ENCODE results near the gene ENTPD5. TPM values are rescaled to one million over a fixed set of nuclear protein-coding genes. Genes with fewer than 3 reads are reported as not detected.
A peak's percentile ranks its signal among the peaks of the same experiment; 100 is the strongest.

Gene ENTPD5, protein sequence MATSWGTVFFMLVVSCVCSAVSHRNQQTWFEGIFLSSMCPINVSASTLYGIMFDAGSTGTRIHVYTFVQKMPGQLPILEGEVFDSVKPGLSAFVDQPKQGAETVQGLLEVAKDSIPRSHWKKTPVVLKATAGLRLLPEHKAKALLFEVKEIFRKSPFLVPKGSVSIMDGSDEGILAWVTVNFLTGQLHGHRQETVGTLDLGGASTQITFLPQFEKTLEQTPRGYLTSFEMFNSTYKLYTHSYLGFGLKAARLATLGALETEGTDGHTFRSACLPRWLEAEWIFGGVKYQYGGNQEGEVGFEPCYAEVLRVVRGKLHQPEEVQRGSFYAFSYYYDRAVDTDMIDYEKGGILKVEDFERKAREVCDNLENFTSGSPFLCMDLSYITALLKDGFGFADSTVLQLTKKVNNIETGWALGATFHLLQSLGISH
- total RNA-seq: 1 to 10 TPM; 5.2 to 6.3 (median 5.9) TPM

- Mint-ChIP-seq H3K4me3 (peak within 1 kb of the TSS; percentile 93), H3K4me1 (ENCODE audit: low read depth) (peaks cover 10% of the 10 kb centered on the region), H3K9me3 (no peaks in the 10 kb centered on the region), H3K36me3 (ENCODE audit: insufficient read depth) (no peaks in the 10 kb centered on the region), H3K27me3 (ENCODE audit: low read depth) (no peaks in the 10 kb centered on the region)
- ATAC-seq (peak; percentile 96), DNase-seq (peak; percentile 80)
These were observed at the start of gene ENTPD5, which contains the start of gene BBOF1 for GRCh38 chr14:74018586-74019407. ENTPD5 (minus strand) TSS chr14:74019288; CDS start chr14:73988102, 31,186 bp downstream. BBOF1 (plus strand) TSS chr14:74019349; CDS start chr14:74019479, 130 bp downstream.

DNA sequence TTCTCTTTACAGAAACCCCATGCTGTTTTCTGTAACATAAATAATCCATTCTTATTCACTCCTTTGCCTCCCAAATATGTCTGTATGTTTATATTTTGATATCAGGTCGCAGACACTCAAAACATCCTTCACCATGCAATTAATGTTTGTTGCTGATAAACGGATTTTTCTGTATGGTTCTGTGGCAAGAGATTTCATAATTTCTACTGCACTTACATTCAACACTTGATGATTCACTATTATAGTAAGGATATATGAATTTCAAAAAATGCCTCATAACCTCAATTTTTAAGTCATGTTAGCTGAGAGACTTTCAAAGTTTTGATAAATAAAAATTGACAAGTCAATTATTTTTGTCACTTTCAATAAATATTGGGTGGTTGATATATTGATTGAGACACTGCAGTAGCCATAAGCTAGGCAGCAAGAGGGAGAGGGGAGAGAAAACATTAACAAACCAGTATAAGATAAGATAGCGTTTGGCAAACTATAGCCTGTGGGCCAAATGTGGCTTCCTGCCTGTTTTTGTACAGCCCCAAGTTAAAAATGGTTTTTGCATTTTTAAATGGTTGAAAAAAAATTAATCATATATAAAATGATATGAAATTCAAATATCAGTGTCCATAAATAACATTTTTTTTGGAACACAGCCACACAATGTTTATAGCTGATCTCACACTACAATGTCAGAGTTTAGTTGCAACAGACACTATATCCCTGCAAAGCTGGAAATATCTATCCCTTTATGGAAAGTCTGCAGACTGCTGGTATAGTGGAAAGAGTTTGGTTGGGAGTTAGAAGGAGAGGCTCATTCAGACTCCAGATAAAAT, 46.9 kb upstream of the ENTPD5 start:
- H3K9me3 Mint-ChIP-seq: no peaks in the 10 kb centered on the region
- H3K4me3 Mint-ChIP-seq: no peak overlapping the region
- DNase-seq (no peak), ATAC-seq (no peak)
- no peaks in the 10 kb centered on the region for H3K4me1 Mint-ChIP-seq (ENCODE audit: low read depth)
- peaks cover 7% of the 10 kb centered on the region for H3K36me3 Mint-ChIP-seq (ENCODE audit: insufficient read depth)
- H3K27me3 Mint-ChIP-seq (ENCODE audit: low read depth): no peaks in the 10 kb centered on the region

DNA sequence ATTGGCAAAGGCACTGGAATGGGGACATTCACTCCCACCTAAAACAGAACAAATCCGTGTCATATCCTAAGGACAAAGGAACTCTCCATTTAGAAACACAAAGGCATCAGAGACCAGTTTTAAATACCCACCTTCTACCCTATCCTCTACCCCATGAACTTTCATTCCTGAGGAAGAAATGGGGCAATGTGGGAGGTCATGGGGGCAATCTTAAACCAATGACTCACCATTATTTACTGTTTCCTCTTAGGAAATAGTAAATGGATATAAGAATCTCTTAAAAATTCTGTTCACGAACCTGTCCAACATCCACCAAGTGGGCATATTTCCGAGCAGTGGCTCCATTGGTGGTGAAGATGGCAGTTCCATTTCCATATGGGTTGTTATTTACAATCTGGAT, 45.8 kb upstream of the ENTPD5 start:
- peaks cover 11% of the 10 kb centered on the region for H3K36me3 Mint-ChIP-seq (ENCODE audit: insufficient read depth)

DNA sequence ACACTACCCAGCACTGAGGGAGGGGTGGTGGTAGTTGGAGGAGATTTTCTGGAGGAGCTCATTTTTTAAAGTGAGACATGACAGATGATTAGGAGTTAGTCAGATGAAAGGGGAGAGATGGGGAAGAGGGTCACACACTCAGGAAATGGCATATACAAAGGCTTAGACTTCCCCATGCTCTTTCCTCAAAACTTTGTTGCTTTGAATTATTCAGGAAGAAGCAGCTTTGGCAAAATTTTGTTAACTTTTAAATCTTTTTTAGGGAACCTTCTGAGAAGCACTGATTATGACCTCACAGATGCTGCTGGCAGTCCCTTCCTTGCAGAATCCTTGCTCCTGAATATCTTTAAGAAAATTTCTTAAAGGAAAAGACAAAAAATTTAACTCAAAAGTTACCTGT, 45.3 kb upstream of the ENTPD5 start:
- ATAC-seq: no peak
- Mint-ChIP-seq H3K9me3 (no peaks in the 10 kb centered on the region), H3K4me3 (no peak overlapping the region), H3K36me3 (ENCODE audit: insufficient read depth) (peaks cover 11% of the 10 kb centered on the region), H3K27me3 (ENCODE audit: low read depth) (no peaks in the 10 kb centered on the region), H3K4me1 (ENCODE audit: low read depth) (no peaks in the 10 kb centered on the region)
- no peak for DNase-seq

More for the DNA sequence above, 45.8 kb upstream of the ENTPD5 start:
- Mint-ChIP-seq H3K9me3 (no peaks in the 10 kb centered on the region), H3K4me1 (ENCODE audit: low read depth) (no peaks in the 10 kb centered on the region), H3K27me3 (ENCODE audit: low read depth) (no peaks in the 10 kb centered on the region), H3K4me3 (no peak overlapping the region)
- no peak for DNase-seq
- no peak for ATAC-seq

- DNase-seq: no peak
- Mint-ChIP-seq H3K27me3 (ENCODE audit: low read depth) (no peaks in the 10 kb centered on the region), H3K4me1 (ENCODE audit: low read depth) (no peaks in the 10 kb centered on the region), H3K4me3 (no peak overlapping the region), H3K9me3 (no peaks in the 10 kb centered on the region), H3K36me3 (ENCODE audit: insufficient read depth) (peaks cover 14% of the 10 kb centered on the region)
- no peak for ATAC-seq
These were observed 43.7 kb upstream of the ENTPD5 start for GRCh38 chr14:74062809-74063150.

DNA sequence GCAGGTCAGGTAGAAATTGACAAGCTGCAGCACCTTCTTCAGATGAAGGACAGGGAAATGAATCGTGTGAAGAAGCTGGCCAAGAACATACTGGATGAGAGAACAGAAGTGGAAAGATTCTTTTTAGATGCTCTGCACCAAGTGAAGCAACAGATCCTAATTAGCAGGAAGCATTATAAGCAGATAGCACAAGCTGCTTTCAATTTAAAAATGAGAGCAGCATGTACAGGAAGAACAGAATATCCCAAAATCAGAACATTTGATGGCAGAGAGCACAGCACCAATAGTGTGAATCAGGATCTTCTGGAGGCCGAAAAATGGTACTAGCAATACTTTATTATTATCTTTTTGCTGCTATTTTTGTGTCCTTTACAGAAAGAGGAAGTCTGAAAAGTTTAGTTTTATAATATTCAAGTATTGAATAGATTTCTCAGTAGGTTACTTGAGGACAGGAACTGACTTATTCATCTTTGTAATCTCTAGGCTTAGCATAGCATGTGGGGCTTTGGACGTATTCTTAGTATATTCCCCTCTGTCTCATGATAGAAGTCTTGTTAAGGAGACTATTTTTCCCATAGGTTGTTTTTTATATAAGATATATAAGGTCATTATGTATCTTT, 30.9 kb upstream of the ENTPD5 start:
- H3K36me3 Mint-ChIP-seq (ENCODE audit: insufficient read depth): no peaks in the 10 kb centered on the region
- no peak for DNase-seq

DNA sequence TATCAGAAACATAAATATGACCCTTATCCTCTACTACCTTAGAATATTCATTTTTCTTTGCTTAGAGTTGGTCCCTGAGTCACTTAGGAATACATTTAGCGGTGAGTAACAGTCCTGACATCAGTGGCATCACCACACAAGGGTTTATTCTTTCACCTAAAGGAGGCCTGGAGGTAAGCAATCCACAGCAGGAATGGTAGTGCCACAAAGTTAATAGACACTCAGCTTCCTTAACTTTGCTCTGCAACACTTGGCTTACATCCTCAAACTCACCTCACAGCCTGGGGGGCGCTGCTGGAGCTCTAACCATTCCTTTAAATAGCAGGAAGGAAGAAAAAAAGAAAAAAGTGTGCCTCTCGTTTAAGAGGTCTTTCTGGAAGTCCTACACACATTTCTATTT, 29.2 kb upstream of the ENTPD5 start:
- Mint-ChIP-seq H3K4me3 (no peak overlapping the region), H3K4me1 (ENCODE audit: low read depth) (no peaks in the 10 kb centered on the region), H3K9me3 (no peaks in the 10 kb centered on the region), H3K27me3 (ENCODE audit: low read depth) (no peaks in the 10 kb centered on the region), H3K36me3 (ENCODE audit: insufficient read depth) (no peaks in the 10 kb centered on the region)
- ATAC-seq (no peak), DNase-seq (no peak)

More for the DNA sequence above, 30.9 kb upstream of the ENTPD5 start:
- no peaks in the 10 kb centered on the region for H3K27me3 Mint-ChIP-seq (ENCODE audit: low read depth)
- no peaks in the 10 kb centered on the region for H3K4me1 Mint-ChIP-seq (ENCODE audit: low read depth)
- no peaks in the 10 kb centered on the region for H3K9me3 Mint-ChIP-seq
- H3K4me3 Mint-ChIP-seq: no peak overlapping the region
- no peak for ATAC-seq

DNA sequence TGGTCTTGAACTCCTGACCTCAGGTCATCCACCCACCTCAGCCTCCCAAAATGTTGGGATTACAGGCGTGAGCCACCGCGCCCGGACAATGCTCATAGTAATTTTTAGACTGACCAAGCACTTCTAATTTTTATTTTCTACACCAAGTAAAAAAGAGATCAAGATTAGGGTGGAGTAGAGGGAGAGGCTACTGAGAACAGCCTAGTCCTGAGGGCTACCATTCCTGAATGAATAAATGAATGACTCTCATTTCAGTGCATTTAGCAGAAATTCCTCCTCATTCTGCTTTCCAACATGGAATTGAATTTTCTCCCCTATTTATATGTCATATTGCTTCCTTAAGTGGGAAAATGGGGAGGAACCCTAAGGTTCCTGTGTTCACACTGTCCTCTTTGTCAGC, 26.4 kb upstream of the ENTPD5 start:
- Mint-ChIP-seq H3K27me3 (ENCODE audit: low read depth) (no peaks in the 10 kb centered on the region), H3K4me3 (no peak overlapping the region), H3K4me1 (ENCODE audit: low read depth) (no peaks in the 10 kb centered on the region), H3K9me3 (no peaks in the 10 kb centered on the region), H3K36me3 (ENCODE audit: insufficient read depth) (peaks cover 2% of the 10 kb centered on the region)
- DNase-seq (no peak), ATAC-seq (no peak)

DNA sequence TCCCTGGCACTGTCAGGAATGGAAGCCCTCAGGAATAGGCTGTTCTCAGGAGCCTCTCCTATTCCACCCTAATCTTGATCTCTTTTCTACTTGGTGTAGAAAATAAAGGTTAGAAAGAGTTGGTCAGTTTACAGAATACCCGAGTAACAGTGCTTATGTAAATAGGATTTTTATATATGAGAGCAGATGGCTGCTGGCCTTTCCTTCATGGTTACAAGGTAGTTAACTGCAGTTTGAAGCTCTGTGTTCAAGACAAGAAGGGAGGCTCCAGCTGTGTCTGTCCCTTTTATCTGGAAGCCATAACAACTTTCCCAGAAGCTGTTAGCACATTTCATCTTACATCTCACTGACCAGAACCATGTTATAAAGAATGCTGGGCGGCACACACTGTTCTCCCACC, 23.2 kb upstream of the ENTPD5 start:
- no peak for ATAC-seq
- H3K9me3 Mint-ChIP-seq: no peaks in the 10 kb centered on the region
- H3K4me3 Mint-ChIP-seq: no peak overlapping the region
- H3K4me1 Mint-ChIP-seq (ENCODE audit: low read depth): no peaks in the 10 kb centered on the region
- no peak for DNase-seq
- no peaks in the 10 kb centered on the region for H3K27me3 Mint-ChIP-seq (ENCODE audit: low read depth)
- H3K36me3 Mint-ChIP-seq (ENCODE audit: insufficient read depth): peaks cover 2% of the 10 kb centered on the region

- H3K4me1 Mint-ChIP-seq (ENCODE audit: low read depth): no peaks in the 10 kb centered on the region
- peak in 1 of 2 donors; percentile 48 for ATAC-seq
- no peaks in the 10 kb centered on the region for H3K9me3 Mint-ChIP-seq
- peaks cover 2% of the 10 kb centered on the region for H3K36me3 Mint-ChIP-seq (ENCODE audit: insufficient read depth)
- no peak for DNase-seq
- no peak overlapping the region for H3K4me3 Mint-ChIP-seq
- H3K27me3 Mint-ChIP-seq (ENCODE audit: low read depth): no peaks in the 10 kb centered on the region
These were observed 19.2 kb upstream of the ENTPD5 start for GRCh38 chr14:74038020-74038859.

DNA sequence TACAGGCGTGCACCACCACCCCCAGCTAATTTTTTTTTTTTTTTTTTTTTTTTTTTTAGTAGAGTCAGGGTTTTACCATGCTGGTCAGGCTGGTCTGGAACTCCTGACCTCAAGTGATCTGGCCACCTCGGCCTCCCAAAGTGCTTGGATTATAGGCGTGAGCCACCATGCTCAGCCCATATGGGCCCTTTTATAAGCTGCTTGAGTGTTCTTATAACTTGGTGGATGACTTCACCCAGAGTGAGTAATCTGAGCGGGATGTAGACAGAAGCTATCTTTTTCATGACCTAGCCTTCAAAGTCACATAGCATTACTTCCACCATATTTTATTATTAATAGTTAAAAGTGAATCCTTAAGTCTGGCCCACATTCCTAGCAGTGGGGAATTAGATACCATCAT, 16.5 kb upstream of the ENTPD5 start:
- DNase-seq: no peak
- H3K9me3 Mint-ChIP-seq: no peaks in the 10 kb centered on the region
- H3K4me1 Mint-ChIP-seq (ENCODE audit: low read depth): no peaks in the 10 kb centered on the region
- no peaks in the 10 kb centered on the region for H3K27me3 Mint-ChIP-seq (ENCODE audit: low read depth)
- H3K36me3 Mint-ChIP-seq (ENCODE audit: insufficient read depth): no peaks in the 10 kb centered on the region
- no peak for ATAC-seq
- no peak overlapping the region for H3K4me3 Mint-ChIP-seq

DNA sequence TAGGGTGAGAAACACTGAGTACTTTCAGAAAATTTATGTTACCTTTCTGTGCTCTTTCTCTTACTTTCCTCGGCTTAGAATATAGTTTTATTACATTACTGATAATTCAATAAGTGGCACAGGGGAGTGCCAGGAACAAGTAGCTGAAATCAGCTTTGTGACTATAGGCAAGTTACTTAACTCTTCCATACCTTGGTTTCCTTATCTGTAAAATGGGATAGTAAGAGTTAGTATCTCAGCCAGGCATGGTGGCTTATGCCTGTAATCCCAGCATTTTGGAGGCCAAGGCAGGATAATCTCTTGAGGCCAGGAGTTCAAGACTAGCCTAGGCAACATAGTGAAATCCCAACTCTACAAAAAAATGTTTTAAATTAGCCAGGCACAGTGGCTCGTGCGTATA, 15.5 kb upstream of the ENTPD5 start:
- no peaks in the 10 kb centered on the region for H3K36me3 Mint-ChIP-seq (ENCODE audit: insufficient read depth)
- no peak overlapping the region for H3K4me3 Mint-ChIP-seq
- no peaks in the 10 kb centered on the region for H3K9me3 Mint-ChIP-seq
- H3K4me1 Mint-ChIP-seq (ENCODE audit: low read depth): no peaks in the 10 kb centered on the region
- no peaks in the 10 kb centered on the region for H3K27me3 Mint-ChIP-seq (ENCODE audit: low read depth)
- no peak for ATAC-seq
- no peak for DNase-seq

GRCh38 chr14:74029136-74029535, 10.0 kb upstream of the ENTPD5 start:
- Mint-ChIP-seq H3K36me3 (ENCODE audit: insufficient read depth) (no peaks in the 10 kb centered on the region), H3K4me3 (no peak overlapping the region), H3K27me3 (ENCODE audit: low read depth) (no peaks in the 10 kb centered on the region), H3K4me1 (ENCODE audit: low read depth) (no peaks in the 10 kb centered on the region), H3K9me3 (no peaks in the 10 kb centered on the region)
- no peak for DNase-seq
- ATAC-seq: no peak
